ENCODE data around the gene RBM5.

DNA sequence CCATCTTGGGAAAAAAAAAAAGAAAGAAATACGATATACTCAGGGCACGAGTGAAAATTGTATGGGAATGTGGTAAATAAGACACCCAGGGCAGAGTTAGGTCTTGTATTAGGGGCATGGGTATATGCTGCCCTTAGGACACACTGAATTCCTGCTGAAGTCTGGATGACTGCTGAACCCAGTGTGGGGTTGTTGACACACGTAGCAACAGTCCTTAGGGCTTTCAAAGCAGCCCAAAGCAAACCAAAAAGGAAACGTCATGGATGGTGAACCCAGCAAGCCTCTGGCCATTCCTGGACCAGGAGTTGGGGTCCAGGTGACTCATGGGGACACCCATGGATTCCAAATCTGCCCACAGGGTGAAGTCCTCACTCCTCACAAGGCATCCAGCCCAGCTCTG, 39.3 kb downstream of the RBM5 start:
- TF ChIP-seq, protein P1, sequence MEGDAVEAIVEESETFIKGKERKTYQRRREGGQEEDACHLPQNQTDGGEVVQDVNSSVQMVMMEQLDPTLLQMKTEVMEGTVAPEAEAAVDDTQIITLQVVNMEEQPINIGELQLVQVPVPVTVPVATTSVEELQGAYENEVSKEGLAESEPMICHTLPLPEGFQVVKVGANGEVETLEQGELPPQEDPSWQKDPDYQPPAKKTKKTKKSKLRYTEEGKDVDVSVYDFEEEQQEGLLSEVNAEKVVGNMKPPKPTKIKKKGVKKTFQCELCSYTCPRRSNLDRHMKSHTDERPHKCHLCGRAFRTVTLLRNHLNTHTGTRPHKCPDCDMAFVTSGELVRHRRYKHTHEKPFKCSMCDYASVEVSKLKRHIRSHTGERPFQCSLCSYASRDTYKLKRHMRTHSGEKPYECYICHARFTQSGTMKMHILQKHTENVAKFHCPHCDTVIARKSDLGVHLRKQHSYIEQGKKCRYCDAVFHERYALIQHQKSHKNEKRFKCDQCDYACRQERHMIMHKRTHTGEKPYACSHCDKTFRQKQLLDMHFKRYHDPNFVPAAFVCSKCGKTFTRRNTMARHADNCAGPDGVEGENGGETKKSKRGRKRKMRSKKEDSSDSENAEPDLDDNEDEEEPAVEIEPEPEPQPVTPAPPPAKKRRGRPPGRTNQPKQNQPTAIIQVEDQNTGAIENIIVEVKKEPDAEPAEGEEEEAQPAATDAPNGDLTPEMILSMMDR (IDR thresholded peaks at IDR 0.05 in 4 of 5, conservative IDR thresholded peaks at IDR 0.05 in 1 of 5) = no peak
- no peak for TF ChIP-seq POLR2A (IDR thresholded peaks at IDR 0.05)

Data from gastrocnemius medialis (tissue), 4 donors.